Activated CD4-positive, alpha-beta T cell treated with anti-CD3 and anti-CD28 coated beads, Interleukin-2, Interleukin-4, amounts not matched to agents 100 ng/mL and 50 ng/mL, durations not matched to agents 16 hours and 8 hours (primary cell): ENCODE results near the gene RASA4B.
"Not testable (repeated sequence)": the region's sequence is repeated elsewhere in the genome, so short reads cannot be mapped to it uniquely, and the experiment has no call there.

ENCODE experiments used
- DNase-seq: peaks from one replicate; pipeline ENCODE4 v3.0.0-alpha.2; 2020; ENCODE audit warnings: low spot score

RASA4B gene

GRCh38 chr7:102511860-102512522 lies 5.6 kb downstream of the RASA4B start:
- not testable (repeated sequence) for DNase-seq

GRCh38 chr7:102510575-102510974 lies 7.0 kb downstream of the RASA4B start:
- not testable (repeated sequence) for DNase-seq

- not testable (repeated sequence) for DNase-seq
These were observed 10.0 kb downstream of the RASA4B start for GRCh38 chr7:102507410-102508088.

GRCh38 chr7:102505298-102506185 lies 12.0 kb downstream of the RASA4B start:
- not testable (repeated sequence) for DNase-seq

- DNase-seq, result not testable (repeated sequence)
These were observed 14.4 kb downstream of the RASA4B start for GRCh38 chr7:102503141-102503540.

- DNase-seq, result not testable (repeated sequence)
These were observed 19.3 kb downstream of the RASA4B start for GRCh38 chr7:102498321-102498720.

- DNase-seq, result not testable (repeated sequence)
These were observed 20.3 kb downstream of the RASA4B start for GRCh38 chr7:102497308-102497707.

GRCh38 chr7:102496861-102497260 lies 20.7 kb downstream of the RASA4B start:
- not testable (repeated sequence) for DNase-seq

- not testable (repeated sequence) for DNase-seq
These were observed 23.0 kb downstream of the RASA4B start for GRCh38 chr7:102494473-102495149.

GRCh38 chr7:102494026-102494425 lies 23.6 kb downstream of the RASA4B start:
- not testable (repeated sequence) for DNase-seq

GRCh38 chr7:102493220-102493935 lies 24.2 kb downstream of the RASA4B start:
- DNase-seq, result not testable (repeated sequence)

GRCh38 chr7:102490529-102491075 lies 27.0 kb downstream of the RASA4B start:
- DNase-seq, result not testable (repeated sequence)

GRCh38 chr7:102484317-102484716 lies 33.3 kb downstream of the RASA4B start:
- DNase-seq, result not testable (repeated sequence)

- DNase-seq, result not testable (repeated sequence)
These were observed 35.6 kb downstream of the RASA4B start for GRCh38 chr7:102481962-102482361.

GRCh38 chr7:102479982-102480637 lies 37.5 kb downstream of the RASA4B start:
- DNase-seq, result peak; percentile 47

- DNase-seq, result not testable (repeated sequence)
These were observed 38.4 kb downstream of the RASA4B start for GRCh38 chr7:102479209-102479584.

GRCh38 chr7:102478314-102479208 lies 39.0 kb downstream of the RASA4B start, which contains the start of gene POLR2J:
Gene POLR2J, minus strand, starts transcription at chr7:102478922. Its CDS starts 62 bp downstream, at chr7:102478860.
- peak; percentile 94 for DNase-seq

GRCh38 chr7:102474736-102475435 lies 42.7 kb downstream of the RASA4B start:
- DNase-seq, result not testable (repeated sequence)
